Measurements from ENCODE around the gene AKAP17A.

Gene AKAP17A

GRCh38 chrX:1584237-1585011 lies 7.0 kb upstream of the AKAP17A start:
- DNase-seq = no peak

GRCh38 chrX:1587161-1587560 lies 4.2 kb upstream of the AKAP17A start:
- no peak for DNase-seq

GRCh38 chrX:1589356-1590130 lies 1.9 kb upstream of the AKAP17A start:
- no peak for DNase-seq

- DNase-seq = no peak
Measured at GRCh38 chrX:1591863-1592469, 562 bp downstream of the AKAP17A start.

- no peak for DNase-seq
Measured at GRCh38 chrX:1592470-1593142, 1.2 kb downstream of the AKAP17A start.

- no peak for DNase-seq
Measured at GRCh38 chrX:1593286-1594271, 2.2 kb downstream of the AKAP17A start.

- no peak for DNase-seq
Measured at GRCh38 chrX:1595711-1596060, 4.3 kb downstream of the AKAP17A start.

GRCh38 chrX:1596676-1597344 lies 5.4 kb downstream of the AKAP17A start:
- no peak for DNase-seq

GRCh38 chrX:1597345-1598020 lies 6.1 kb downstream of the AKAP17A start:
- no peak for DNase-seq

GRCh38 chrX:1598021-1598875 lies 6.8 kb downstream of the AKAP17A start:
- DNase-seq = no peak

- DNase-seq = no peak
Measured at GRCh38 chrX:1598876-1599790, 7.7 kb downstream of the AKAP17A start.

GRCh38 chrX:1599791-1600405 lies 8.5 kb downstream of the AKAP17A start:
- no peak for DNase-seq

- no peak for DNase-seq
Measured at GRCh38 chrX:1600406-1601050, 9.1 kb downstream of the AKAP17A start.

GRCh38 chrX:1601051-1601767 lies 9.8 kb downstream of the AKAP17A start:
- DNase-seq = no peak

GRCh38 chrX:1601768-1602085 lies 10.3 kb downstream of the AKAP17A start:
- DNase-seq = no peak

- DNase-seq = no peak
Measured at GRCh38 chrX:1602299-1602698, 10.9 kb downstream of the AKAP17A start.

GRCh38 chrX:1606496-1606895 lies 15.1 kb downstream of the AKAP17A start:
- DNase-seq = no peak
